Epithelial cell of proximal tubule (primary cell): ENCODE measurements around the gene SIGMAR1. TPM values are rescaled to one million over a fixed set of nuclear protein-coding genes. Genes with fewer than 3 reads are reported as not detected.

Experiments
- DNase-seq: peaks from one replicate; pipeline ENCODE4 v3.0.0-alpha.2; 2011; ENCODE audit warnings: low read depth
- H3K4me3 ChIP-seq: 2 replicates; pipeline ENCODE4 v1.5.1; 2011; ENCODE audit warnings: low read depth, mild to moderate bottlenecking, low read length
- CTCF ChIP-seq: conservative IDR thresholded peaks from 2 replicates; pipeline ENCODE4 v1.5.1; 2012; ENCODE audit warnings: low read depth, mild to moderate bottlenecking, low read length
- total RNA-seq: library from RNA; depleted of rRNA; stranded (reverse); fragments of >200 nt; gene quantifications from 2 replicates; pipeline ENCODE4 v1.2.3, GENCODE V29; 2015

Gene SIGMAR1
- total RNA-seq, result 97.9 and 178 TPM in 2 replicates

- no peak for DNase-seq
- peak within 1 kb of the TSS; percentile 83 for H3K4me3 ChIP-seq
- TF ChIP-seq CTCF, result no peak
Observed at GRCh38 chr9:34637356-34638137, at the start of gene SIGMAR1. SIGMAR1 (minus strand) TSS chr9:34637787; CDS start chr9:34637697, 90 bp downstream.

- no peak for DNase-seq
- no peak for TF ChIP-seq CTCF
- H3K4me3 ChIP-seq, result no peak overlapping the region
Observed at GRCh38 chr9:34686732-34687131, 49.1 kb upstream of the SIGMAR1 start.

GRCh38 chr9:34686231-34686630 lies 48.6 kb upstream of the SIGMAR1 start:
- no peak for DNase-seq
- TF ChIP-seq CTCF, result no peak

GRCh38 chr9:34685591-34685990 lies 48.0 kb upstream of the SIGMAR1 start:
- no peak for TF ChIP-seq CTCF
- DNase-seq, result no peak

More at GRCh38 chr9:34686231-34686630, 48.6 kb upstream of the SIGMAR1 start:
- no peak overlapping the region for H3K4me3 ChIP-seq

GRCh38 chr9:34684816-34685215 lies 47.2 kb upstream of the SIGMAR1 start:
- no peak for TF ChIP-seq CTCF
- no peak for DNase-seq

More at GRCh38 chr9:34685591-34685990, 48.0 kb upstream of the SIGMAR1 start:
- H3K4me3 ChIP-seq, result no peak overlapping the region

GRCh38 chr9:34684145-34684544 lies 46.6 kb upstream of the SIGMAR1 start:
- no peak for DNase-seq
- TF ChIP-seq CTCF, result no peak
- no peak overlapping the region for H3K4me3 ChIP-seq

More at GRCh38 chr9:34684816-34685215, 47.2 kb upstream of the SIGMAR1 start:
- H3K4me3 ChIP-seq, result no peak overlapping the region

GRCh38 chr9:34675869-34676268 lies 38.3 kb upstream of the SIGMAR1 start:
- no peak for DNase-seq
- no peak overlapping the region for H3K4me3 ChIP-seq
- no peak for TF ChIP-seq CTCF
